Measurements from ENCODE around the gene TRMT10B.

DNA sequence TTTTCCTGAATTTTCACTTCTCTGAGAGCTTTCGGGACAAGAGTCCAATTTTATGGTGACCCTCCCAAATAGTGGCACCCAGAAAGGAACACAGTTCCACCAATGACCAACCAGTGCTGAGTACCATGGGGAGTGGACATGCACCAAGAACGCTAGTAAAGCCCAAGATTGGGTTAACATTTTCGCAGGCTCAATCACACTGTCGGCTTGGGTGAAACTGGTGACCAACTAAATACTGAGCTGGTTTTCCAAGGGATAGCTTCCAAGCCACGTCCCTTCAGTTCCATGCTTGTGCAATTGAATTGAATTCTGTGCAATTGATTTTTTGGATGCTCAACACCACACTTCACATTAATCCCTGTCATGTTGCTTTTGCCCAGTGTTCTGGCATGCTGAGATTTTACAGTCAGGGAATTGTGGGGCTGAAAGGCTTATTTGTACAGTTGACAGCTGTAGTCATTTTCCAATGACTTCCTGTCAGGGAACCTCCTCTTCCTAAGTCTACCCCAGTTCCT is 37.6 kb upstream of the TRMT10B start:
- TF ChIP-seq, protein P1, sequence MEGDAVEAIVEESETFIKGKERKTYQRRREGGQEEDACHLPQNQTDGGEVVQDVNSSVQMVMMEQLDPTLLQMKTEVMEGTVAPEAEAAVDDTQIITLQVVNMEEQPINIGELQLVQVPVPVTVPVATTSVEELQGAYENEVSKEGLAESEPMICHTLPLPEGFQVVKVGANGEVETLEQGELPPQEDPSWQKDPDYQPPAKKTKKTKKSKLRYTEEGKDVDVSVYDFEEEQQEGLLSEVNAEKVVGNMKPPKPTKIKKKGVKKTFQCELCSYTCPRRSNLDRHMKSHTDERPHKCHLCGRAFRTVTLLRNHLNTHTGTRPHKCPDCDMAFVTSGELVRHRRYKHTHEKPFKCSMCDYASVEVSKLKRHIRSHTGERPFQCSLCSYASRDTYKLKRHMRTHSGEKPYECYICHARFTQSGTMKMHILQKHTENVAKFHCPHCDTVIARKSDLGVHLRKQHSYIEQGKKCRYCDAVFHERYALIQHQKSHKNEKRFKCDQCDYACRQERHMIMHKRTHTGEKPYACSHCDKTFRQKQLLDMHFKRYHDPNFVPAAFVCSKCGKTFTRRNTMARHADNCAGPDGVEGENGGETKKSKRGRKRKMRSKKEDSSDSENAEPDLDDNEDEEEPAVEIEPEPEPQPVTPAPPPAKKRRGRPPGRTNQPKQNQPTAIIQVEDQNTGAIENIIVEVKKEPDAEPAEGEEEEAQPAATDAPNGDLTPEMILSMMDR (IDR thresholded peaks at IDR 0.05) = no peak
- TF ChIP-seq POLR2A (IDR thresholded peaks at IDR 0.05) = no peak

Measured in thyroid gland (tissue), 4 donors.